HG03354 (cell line): ENCODE data around the gene C10orf67.
A peak's percentile ranks its signal among the peaks of the same experiment; 100 is the strongest.
"Not testable (repeated sequence)": the region's sequence is repeated elsewhere in the genome, so short reads cannot be mapped to it uniquely, and the experiment has no call there.

ENCODE experiments used
- ATAC-seq: cut with Tn5 transposase; IDR thresholded peaks from one replicate; pipeline ENCODE4 v1.9.1; 2021; ENCODE audit warnings: mild to moderate bottlenecking; ENCODE audit not compliant: unreplicated experiment, poor library complexity, severe bottlenecking

Gene C10orf67

GRCh38 chr10:23344241-23344841 is at the start of gene C10orf67:
Gene C10orf67 (minus strand): TSS chr10:23344797. CDS start chr10:23344774, 23 bp downstream.
- peak; percentile 44 for ATAC-seq

DNA sequence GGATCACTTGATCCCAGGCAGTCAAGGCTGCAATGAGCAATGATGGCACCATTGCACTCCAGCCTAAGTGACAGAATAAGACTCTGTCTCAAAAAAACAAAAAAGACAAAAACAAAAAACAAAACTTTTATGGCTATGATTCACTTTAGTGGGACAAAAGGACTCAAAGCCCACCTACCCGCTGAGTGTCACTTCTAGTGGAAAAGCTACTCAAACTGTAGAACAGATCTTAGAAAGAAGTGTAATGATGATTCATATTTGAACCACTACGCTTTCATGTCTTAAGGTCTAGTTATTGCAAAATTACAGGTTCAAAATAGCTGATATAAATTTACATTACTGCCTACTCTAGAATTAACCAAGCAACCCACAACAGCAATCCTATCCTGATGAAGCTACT is 47.2 kb upstream of the C10orf67 start:
- no peak for ATAC-seq

DNA sequence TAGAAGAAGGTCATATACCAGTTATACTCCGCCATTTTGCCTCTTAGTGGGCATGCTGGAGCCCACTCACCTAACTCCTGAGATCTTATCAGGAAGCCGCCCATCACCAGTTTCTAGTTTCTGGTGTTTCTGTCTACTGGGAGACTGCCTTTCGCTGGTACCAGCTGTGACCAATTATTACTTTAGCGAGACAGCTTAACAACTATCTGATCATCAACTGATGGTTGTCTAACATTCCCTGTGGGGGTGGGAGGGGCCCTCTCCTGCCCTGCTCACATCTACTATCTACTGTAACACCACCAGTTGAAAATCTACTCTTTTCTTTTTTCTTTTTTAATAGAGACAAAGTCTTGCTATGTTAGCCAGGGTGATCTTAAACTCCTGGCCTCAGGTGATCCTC is 46.2 kb upstream of the C10orf67 start:
- no peak for ATAC-seq

DNA sequence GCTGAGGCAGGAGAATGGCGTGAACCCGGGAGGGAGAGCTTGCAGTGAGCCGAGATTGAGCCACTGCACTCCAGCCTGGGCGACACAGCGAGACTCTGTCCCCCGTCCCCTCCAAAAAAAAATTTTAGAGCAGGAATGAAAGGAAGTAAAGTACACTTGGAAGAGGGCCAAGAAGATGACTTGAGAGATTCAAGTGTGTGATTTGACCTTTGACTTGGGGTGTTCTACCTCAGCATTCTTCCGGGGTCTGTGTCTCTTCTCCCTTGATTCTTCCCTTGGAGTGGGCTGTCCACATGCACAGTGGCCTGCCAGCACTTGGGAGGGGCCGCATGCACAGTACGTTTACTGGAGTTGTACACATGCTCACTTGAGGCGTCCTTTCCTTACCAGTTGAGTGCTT is 45.8 kb upstream of the C10orf67 start:
- ATAC-seq, result not testable (repeated sequence)

DNA sequence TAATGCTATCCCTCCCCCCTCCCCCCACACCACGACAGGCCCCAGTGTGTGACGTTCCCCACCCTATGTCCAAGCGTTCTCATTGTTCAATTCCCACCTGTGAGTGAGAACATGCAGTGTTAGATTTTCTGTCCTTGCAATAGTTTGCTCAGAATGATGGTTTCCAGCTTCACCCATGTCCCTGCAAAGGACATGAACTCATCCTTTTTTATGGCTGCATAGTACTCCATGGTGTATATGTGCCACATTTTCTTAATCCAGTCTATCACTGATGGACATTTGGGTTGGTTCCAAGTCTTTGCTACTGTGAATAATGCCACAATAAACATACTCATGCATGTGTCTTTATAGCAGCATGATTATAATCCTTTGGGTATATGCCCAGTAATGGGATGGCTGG is 42.9 kb upstream of the C10orf67 start:
- not testable (repeated sequence) for ATAC-seq

- no peak for ATAC-seq
Observed at GRCh38 chr10:23386052-23386451, 41.5 kb upstream of the C10orf67 start.

DNA sequence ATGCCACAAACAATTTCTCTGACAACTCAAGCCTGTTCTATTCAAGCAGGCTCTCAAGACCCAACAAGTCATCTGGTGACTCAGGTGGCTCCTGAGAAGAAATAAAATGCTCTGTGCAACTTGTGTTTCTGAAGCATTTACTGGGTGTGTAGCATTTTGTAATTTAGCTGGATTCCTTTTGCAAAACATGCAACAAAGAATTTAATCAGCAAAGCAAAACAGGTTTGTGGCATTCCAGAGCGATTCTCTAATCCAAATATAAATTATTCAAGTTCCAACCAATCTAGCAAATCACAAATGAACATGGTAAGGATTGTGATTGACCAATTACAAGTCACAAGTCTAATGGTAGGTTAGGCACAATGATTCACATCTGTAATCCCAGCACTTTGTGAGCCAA is 39.8 kb upstream of the C10orf67 start:
- no peak for ATAC-seq

DNA sequence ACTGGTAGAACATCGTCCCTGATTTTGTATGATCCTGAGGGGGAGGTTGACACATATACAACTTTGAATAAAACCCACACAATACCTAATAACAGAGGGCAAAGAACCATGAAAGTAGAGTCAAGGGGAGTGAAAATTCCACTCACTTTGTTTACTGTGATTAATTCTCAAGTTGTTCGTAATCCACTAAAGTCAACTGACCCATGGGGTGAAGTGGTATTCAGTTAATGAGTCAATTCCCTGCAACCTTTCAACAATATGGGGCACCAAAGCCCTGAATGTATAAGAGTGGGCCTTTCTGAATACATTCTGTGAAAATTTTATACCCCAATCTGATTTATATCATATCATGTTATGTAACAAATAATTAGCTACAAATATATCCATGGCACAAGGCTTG is 39.0 kb upstream of the C10orf67 start:
- ATAC-seq, result no peak

- ATAC-seq, result no peak
Observed at GRCh38 chr10:23381298-23382040, 36.9 kb upstream of the C10orf67 start.

DNA sequence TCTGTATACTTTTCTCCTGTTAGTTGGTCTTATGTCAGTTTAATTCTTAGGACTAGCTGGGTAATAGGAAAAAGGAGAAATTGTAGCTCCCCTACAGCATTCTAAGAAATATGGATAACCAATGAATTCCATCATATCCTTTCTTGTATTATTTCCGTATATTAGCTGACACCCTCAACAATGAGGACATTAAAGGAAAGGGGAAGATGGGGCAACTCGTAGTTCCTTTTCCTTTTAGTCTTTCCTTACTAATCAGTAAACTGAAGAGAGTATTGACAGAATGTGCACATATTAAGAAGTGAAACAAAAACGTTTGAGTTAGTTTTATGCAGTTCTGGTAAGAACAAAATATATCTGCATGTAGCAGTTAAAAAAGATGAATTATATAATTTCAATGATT is 35.1 kb upstream of the C10orf67 start:
- no peak for ATAC-seq

DNA sequence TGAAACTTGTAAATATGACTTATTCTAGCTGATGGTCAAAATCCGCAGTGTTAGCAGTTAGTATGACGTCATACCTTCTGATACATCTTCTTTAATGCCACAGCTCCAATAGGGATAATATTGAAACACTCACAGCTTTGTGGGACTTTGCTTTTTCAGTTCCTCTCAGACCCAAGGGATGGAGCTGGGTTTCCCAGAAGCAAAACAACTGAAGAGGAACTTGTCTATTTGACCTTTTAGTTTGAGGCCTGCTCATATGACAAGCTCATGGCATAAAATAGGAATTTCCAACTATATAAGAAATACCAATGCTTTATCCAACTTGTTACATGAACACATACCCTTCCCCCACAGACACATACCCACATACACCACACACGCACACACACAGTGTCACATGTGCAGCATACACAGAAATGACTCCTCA is 31.6 kb upstream of the C10orf67 start:
- ATAC-seq, result no peak

DNA sequence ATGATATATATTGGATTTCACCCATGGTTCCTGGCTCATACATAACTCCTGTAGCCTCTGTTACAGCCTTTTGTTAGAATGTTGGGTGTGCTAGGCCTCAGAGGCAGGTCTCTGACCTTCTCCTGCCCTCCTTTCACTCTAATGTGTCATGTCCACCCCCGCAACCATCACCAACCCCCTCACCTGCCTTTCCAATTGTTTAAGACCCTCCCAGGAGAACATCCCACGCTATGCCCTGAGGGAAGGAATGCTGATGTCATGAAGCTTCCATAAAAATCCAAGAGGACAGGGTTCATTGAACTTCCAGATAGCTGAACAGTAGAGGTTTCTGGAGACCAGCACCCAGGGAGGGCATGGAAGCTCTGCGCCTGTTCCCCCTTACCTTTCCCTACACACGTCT is 30.8 kb upstream of the C10orf67 start:
- ATAC-seq, result no peak

- ATAC-seq, result no peak
Observed at GRCh38 chr10:23373156-23373555, 28.6 kb upstream of the C10orf67 start.

GRCh38 chr10:23371073-23371472 is 26.5 kb upstream of the C10orf67 start:
- ATAC-seq, result peak; percentile 23

- no peak for ATAC-seq
Observed at GRCh38 chr10:23370106-23370505, 25.5 kb upstream of the C10orf67 start.

DNA sequence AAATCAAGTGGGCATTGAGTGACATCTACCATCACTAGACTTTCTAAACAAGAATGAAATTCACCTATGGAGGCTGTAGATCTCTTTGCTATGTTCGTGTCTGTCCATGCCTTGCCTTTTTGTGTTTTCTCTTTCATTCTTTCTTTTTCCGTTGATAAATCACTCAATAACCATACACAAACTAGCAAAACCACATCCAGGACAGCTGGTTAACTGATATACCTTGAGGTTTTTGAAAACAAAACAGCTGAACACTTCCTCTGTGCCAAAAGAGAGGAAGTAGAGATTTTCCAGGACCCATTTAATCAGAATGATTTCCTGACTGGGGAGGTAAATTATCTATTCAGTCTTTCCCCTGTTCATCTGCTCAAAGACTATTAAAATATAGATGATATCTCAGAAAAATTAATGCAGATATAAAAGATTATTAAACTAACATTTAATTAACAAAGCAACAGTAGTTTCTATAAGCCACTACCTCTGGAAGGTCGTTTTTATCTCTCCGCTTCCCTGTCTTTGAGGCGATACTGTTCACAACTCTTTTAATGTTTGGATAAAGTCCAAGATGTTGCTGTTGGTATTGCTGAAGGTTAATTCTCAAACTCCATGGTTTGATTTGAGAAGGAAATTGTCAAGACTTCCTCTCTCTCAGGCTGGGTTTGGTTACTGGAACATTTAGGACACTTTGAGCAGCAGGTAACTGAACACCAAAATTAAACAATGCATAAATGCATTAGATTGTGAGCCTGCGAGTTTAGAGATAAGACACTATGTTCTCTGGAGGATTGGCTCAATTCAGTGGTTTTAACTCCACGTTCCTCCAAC is 24.4 kb upstream of the C10orf67 start:
- ATAC-seq, result peak; percentile 69

GRCh38 chr10:23367896-23368595 is 23.4 kb upstream of the C10orf67 start:
- ATAC-seq, result peak; percentile 21

GRCh38 chr10:23365417-23366030 is 20.9 kb upstream of the C10orf67 start:
- ATAC-seq, result peak; percentile 31

DNA sequence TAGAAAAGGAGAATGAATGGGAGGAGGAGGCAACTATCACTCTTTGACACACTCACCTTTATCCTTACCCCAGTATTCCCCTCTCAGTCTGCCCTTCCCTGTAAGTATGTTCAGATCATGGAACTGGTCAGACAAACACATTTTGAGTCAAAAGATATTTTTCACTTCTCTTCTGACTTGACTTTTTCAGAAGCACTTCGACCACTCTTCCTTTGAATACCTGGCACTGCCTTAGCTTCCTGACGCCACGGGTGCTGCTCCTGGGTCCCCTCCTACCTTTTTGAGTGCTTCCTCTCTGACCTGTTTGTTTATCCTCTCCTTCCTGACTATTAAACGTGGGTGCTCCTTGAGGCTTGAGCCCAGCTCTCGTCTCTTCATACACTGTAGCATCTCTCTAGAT is 19.8 kb upstream of the C10orf67 start:
- no peak for ATAC-seq

GRCh38 chr10:23363793-23364135 is 19.2 kb upstream of the C10orf67 start:
- no peak for ATAC-seq
